ENCODE data around the gene BPIFA1.

BPIFA1 gene

DNA sequence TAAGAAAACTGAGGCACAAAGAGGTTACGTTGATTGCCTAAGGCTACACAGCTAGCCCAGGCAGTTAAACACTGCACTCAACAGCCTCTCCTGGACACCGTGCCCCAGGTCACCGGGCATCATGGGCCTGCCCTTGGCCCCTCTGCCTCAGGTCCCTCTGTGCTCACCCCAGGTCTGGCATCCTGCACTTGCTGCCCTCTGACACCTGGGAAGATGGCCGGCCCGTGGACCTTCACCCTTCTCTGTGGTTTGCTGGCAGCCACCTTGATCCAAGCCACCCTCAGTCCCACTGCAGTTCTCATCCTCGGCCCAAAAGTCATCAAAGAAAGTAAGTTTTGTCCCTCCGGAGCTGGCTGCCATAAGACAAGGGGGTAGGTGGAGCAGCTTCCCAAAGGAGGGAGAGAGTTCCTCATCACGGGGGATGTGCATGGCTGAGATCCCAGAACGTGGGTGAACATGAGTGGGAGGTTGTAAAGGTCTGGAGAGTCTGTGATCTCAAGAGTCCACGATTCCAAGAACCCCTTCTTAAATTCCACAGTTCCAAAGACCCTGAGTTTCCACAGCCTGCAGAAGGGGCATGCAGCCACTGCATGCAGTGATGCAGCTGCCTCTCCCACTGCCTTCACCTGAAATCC, 50.2 kb downstream of the BPIFA1 start:
- ChIA-PET CTCF (no interaction called here), POLR2A (interaction anchor here (0.7 kb wide), 1 partner anchor 147 kb away, joined by 4 read pairs; no protein-coding TSS in a partner anchor)
- no peak for DNase-seq (ENCODE audit: extremely low spot score)

GRCh38 chr20:33287884-33288283, 52.1 kb downstream of the BPIFA1 start:
- no peak for TF ChIP-seq HDGF (IDR thresholded peaks at IDR 0.05; ENCODE audit: borderline replicate concordance)
- no peak for TF ChIP-seq NFRKB (IDR thresholded peaks at IDR 0.05)
- TF ChIP-seq SP1 (IDR thresholded peaks at IDR 0.05) = no peak
- no peak for TF ChIP-seq ZNF384 (IDR thresholded peaks at IDR 0.05)
- TF ChIP-seq PKNOX1 (IDR thresholded peaks at IDR 0.05) = no peak
- no peak for TF ChIP-seq TARDBP (IDR thresholded peaks at IDR 0.05)
- TF ChIP-seq ARNT (IDR thresholded peaks at IDR 0.05) = no peak
- no peak for TF ChIP-seq L3MBTL2 (conservative IDR thresholded peaks at IDR 0.05)
- TF ChIP-seq LEF1 (IDR thresholded peaks at IDR 0.05; ENCODE audit: borderline replicate concordance) = no peak
- TF ChIP-seq FOXA1 (IDR thresholded peaks at IDR 0.05) = no peak
- no peak for TF ChIP-seq ELF4 (IDR thresholded peaks at IDR 0.05)
- no peak for TF ChIP-seq FOXM1 (IDR thresholded peaks at IDR 0.05; ENCODE audit: borderline replicate concordance)
- no peak for TF ChIP-seq CTBP1 (IDR thresholded peaks at IDR 0.05; ENCODE audit: borderline replicate concordance)
- TF ChIP-seq BHLHE40 (IDR thresholded peaks at IDR 0.05; ENCODE audit: borderline replicate concordance) = no peak
- no peak for TF ChIP-seq SUZ12 (IDR thresholded peaks at IDR 0.05)
- POLR2A ChIA-PET = no interaction called here
- DNase-seq (ENCODE audit: extremely low spot score) = no peak
- CTCF ChIA-PET = interaction anchor here (2.0 kb wide), 1 partner anchor 25 kb away, joined by 7 read pairs; no protein-coding TSS in a partner anchor

More for the DNA sequence above, 50.2 kb downstream of the BPIFA1 start:
- TF ChIP-seq FOXA1 (IDR thresholded peaks at IDR 0.05) (no peak), PKNOX1 (IDR thresholded peaks at IDR 0.05) (no peak), ARNT (IDR thresholded peaks at IDR 0.05) (no peak), L3MBTL2 (conservative IDR thresholded peaks at IDR 0.05) (no peak), ZNF384 (IDR thresholded peaks at IDR 0.05) (no peak)

GRCh38 chr20:33290852-33291251, 55.1 kb downstream of the BPIFA1 start:
- TF ChIP-seq BHLHE40 (IDR thresholded peaks at IDR 0.05; ENCODE audit: borderline replicate concordance) (no peak), NFRKB (IDR thresholded peaks at IDR 0.05) (no peak), HDGF (IDR thresholded peaks at IDR 0.05; ENCODE audit: borderline replicate concordance) (no peak)
- CTCF ChIA-PET = interaction anchor here (0.6 kb wide), 1 partner anchor 28 kb away, joined by 3 read pairs; no protein-coding TSS in a partner anchor
- POLR2A ChIA-PET = no interaction called here
- DNase-seq (ENCODE audit: extremely low spot score) = no peak

DNA sequence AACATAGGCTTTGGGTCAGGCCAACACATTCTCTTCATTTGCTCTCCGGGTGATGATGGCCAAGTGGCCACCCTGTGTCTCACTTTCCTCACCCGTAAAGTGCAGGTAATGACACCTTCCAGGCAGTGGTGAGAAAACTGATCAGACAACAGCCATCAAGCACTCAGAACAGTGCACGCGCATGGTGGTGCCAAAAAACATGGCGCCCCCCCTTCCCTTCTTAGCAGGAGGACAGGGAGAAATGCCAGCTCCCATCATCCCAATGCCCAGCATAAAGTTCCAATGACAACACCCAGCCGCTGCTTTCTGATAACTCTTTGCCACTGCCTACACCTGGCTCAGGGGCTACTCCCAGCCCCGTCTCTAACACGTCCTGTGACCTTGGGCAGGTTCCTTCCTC, 55.6 kb downstream of the BPIFA1 start:
- POLR2A ChIA-PET = no interaction called here
- CTCF ChIA-PET = interaction anchor here (1.4 kb wide), 1 partner anchor 29 kb away, joined by 4 read pairs; no protein-coding TSS in a partner anchor
- no peak for DNase-seq (ENCODE audit: extremely low spot score)
- TF ChIP-seq SUZ12 (IDR thresholded peaks at IDR 0.05) (no peak), CTBP1 (IDR thresholded peaks at IDR 0.05; ENCODE audit: borderline replicate concordance) (no peak), FOXA1 (IDR thresholded peaks at IDR 0.05) (no peak), TARDBP (IDR thresholded peaks at IDR 0.05) (no peak), L3MBTL2 (conservative IDR thresholded peaks at IDR 0.05) (no peak), SP1 (IDR thresholded peaks at IDR 0.05) (no peak), BHLHE40 (IDR thresholded peaks at IDR 0.05; ENCODE audit: borderline replicate concordance) (no peak), LEF1 (IDR thresholded peaks at IDR 0.05; ENCODE audit: borderline replicate concordance) (no peak), HDGF (IDR thresholded peaks at IDR 0.05; ENCODE audit: borderline replicate concordance) (no peak)

DNA sequence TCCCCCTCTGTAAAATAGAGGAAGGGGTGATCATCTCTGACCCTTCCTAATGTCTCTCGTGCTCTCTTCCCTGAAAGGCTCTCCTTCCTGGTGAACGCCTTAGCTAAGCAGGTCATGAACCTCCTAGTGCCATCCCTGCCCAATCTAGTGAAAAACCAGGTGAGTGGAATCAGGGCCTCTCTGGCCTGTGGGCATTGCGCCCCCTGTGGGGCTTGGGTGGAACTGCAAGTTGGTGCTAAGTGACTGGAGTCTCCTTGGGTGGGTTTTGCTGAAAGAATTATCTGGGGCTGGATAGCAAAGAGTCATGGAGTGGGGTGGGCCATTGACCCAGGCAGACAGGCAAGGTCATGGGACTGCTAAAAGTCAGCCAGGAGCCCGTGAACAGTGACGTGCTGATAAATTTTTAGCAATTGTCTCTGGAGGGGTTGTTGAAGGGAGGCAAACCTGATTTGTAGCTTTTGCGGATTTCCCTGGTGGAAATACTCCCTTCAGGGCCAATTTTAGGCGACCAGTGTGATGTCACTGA, 56.1 kb downstream of the BPIFA1 start:
- DNase-seq (ENCODE audit: extremely low spot score) = peak; percentile 75
- POLR2A ChIA-PET = no interaction called here
- CTCF ChIA-PET = interaction anchor here (1.0 to 1.4 kb wide), 2 partner anchors 29 to 32 kb away, joined by 4 read pairs; no protein-coding TSS in a partner anchor
- TF ChIP-seq FOXA1 (IDR thresholded peaks at IDR 0.05) (no peak), FOXM1 (IDR thresholded peaks at IDR 0.05; ENCODE audit: borderline replicate concordance) (no peak)

Data from HEK293T (cell line).